Testis (tissue), 3 donors: Measurements from ENCODE around the gene RCHY1. TPM values are rescaled to one million over a fixed set of nuclear protein-coding genes. Genes with fewer than 3 reads are reported as not detected.
"Not testable (repeated sequence)": the region's sequence is repeated elsewhere in the genome, so short reads cannot be mapped to it uniquely, and the experiment has no call there.

Experiments used
- DNase-seq: peaks from one replicate; pipeline ENCODE4 v3.0.0-alpha.2; 2019
- H3K27ac ChIP-seq, 2 donors: fragments of 200-600 bp; sonication (generic); one replicate each; pipeline ENCODE4 v1.5.1; 2019
- H3K27me3 ChIP-seq: fragments of 200-600 bp; sonication (generic); one replicate; pipeline ENCODE4 v1.5.1; 2019
- H3K36me3 ChIP-seq: fragments of 200-600 bp; sonication (generic); one replicate; pipeline ENCODE4 v1.5.1; 2017; ENCODE audit warnings: low read depth; ENCODE audit errors: missing control alignments
- H3K4me1 ChIP-seq: fragments of 200-600 bp; sonication (generic); one replicate; pipeline ENCODE4 v1.5.1; 2019
- H3K4me3 ChIP-seq, 2 donors: fragments of 200-600 bp; sonication (generic); one replicate each; pipeline ENCODE4 v1.5.1; 2017 to 2019
- H3K9me3 ChIP-seq: fragments of 200-600 bp; sonication (generic); one replicate; pipeline ENCODE4 v1.5.1; 2017
- CTCF ChIP-seq, 3 experiments: fragments of 450-650 bp in 2 of 3; fragments of 200-600 bp in 1 of 3; sonication (generic) in 1 of 3; IDR thresholded peaks; one replicate each; pipeline ENCODE4 v1.5.1; 2016 to 2019; ENCODE audit warnings: antibody characterized with exemption in 3 of 3, mild to moderate bottlenecking in 2 of 3, moderate library complexity in 1 of 3
- POLR2A ChIP-seq: fragments of 450-650 bp; IDR thresholded peaks from one replicate; pipeline ENCODE4 v1.6.1; 2017; ENCODE audit warnings: antibody characterized with exemption, mild to moderate bottlenecking, moderate library complexity
- WGBS, 2 donors: methylation state at CpG; one replicate each; pipeline ENCODE4 v1.1.5; 2018; 5-methylcytosine and 5-hydroxymethylcytosine counted together
- intact Hi-C: fragments of 100-400 bp; cut with DNase I; formaldehyde crosslinking; loops from one replicate; pipeline ENCODE4 v1.15.1; 2023; ENCODE audit warnings: low total_unique reads
- polyA plus RNA-seq: library from polyadenylated mRNA; stranded (reverse); fragments of 350-450 nt; fragmentation: Illumina TruSeq; extraction: RNeasy Lipid Tissue Mini Kit (QIAGEN cat#74804); gene quantifications from one replicate; pipeline ENCODE4 v1.2.3, GENCODE V29; 2014; ENCODE audit warnings: low read depth, low replicate concordance; ENCODE audit not compliant: insufficient read depth
- total RNA-seq, 2 donors: library from RNA; depleted of rRNA; stranded (reverse); fragments of >200 nt; gene quantifications; one replicate each; pipeline ENCODE4 v1.2.3, GENCODE V29; 2016

Gene RCHY1
- total and polyA plus RNA-seq, 3 donors from 2014 or later = 35.5 to 49.5 (median 44.5) TPM

- 100% methylated on average over 1 of the region's 1 CpG for WGBS, 2 donors
- H3K4me1 ChIP-seq = no peaks in the 10 kb centered on the region
- H3K27me3 ChIP-seq = no peaks in the 10 kb centered on the region
- H3K27ac ChIP-seq = no peak overlapping the region
- no peaks in the 10 kb centered on the region for H3K9me3 ChIP-seq
- H3K4me3 ChIP-seq = no peak overlapping the region
- H3K36me3 ChIP-seq = no peaks in the 10 kb centered on the region
- intact Hi-C loops = no loop called here
- TF ChIP-seq CTCF (IDR thresholded peaks at IDR 0.05) (no peak), POLR2A (no peak)
- DNase-seq = no peak
These were observed 11.7 kb upstream of the RCHY1 start for GRCh38 chr4:75525910-75526309.

DNA sequence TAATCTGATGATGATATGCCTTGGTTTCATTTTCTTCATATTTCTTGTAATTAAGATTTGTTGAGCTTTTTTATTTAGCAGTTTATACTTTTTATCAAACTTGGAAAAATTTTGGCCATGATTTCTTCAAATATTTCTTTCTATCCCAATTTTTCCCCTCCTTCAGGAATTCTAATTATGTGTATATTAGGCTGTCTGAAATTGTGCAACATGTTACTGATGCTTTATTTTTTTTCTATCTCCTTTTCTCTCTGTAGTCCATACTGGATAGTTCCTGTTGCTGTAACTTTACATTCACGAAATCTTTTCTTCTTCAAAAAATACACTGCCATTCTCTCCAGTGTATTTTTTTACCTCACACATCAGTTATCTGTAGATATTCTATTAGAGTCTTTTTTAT is 10.9 kb upstream of the RCHY1 start:
- H3K36me3 ChIP-seq = no peaks in the 10 kb centered on the region
- WGBS, 2 donors = 90 to 97% methylated on average over 1 of the region's 1 CpG
- H3K4me1 ChIP-seq = no peaks in the 10 kb centered on the region
- TF ChIP-seq CTCF (IDR thresholded peaks at IDR 0.05) (no peak), POLR2A (no peak)
- no peak overlapping the region for H3K27ac ChIP-seq
- no peaks in the 10 kb centered on the region for H3K27me3 ChIP-seq
- no peak overlapping the region for H3K4me3 ChIP-seq
- H3K9me3 ChIP-seq = no peaks in the 10 kb centered on the region
- intact Hi-C loops = no loop called here
- DNase-seq = no peak

- H3K27ac ChIP-seq, H3K4me3 ChIP-seq, H3K27me3 ChIP-seq, DNase-seq, H3K4me1 ChIP-seq, H3K36me3 ChIP-seq, H3K9me3 ChIP-seq, intact Hi-C loops: not testable (repeated sequence)
- 98% methylated on average over 4 to 5 of the region's 7 CpGs for WGBS, 2 donors
These were observed 5.2 kb upstream of the RCHY1 start for GRCh38 chr4:75519452-75519851.

DNA sequence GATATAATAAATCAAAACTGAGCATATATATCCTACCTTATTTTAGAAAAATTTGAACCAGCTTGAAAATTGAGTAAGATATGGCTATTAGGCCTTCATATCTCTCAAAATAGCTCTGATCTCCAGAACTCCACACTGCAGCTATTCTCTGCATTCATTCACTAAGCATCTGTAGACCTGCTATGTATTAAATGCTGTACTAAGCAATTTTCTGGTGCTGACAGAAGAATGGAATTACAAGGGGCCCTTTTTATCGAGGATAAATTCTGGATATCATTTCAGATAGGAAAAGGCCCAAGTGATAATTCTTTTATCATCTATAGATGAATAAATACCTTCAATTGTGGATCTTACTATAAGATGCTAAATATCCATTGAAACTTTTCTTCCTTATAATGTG is 1.9 kb upstream of the RCHY1 start:
- DNase-seq = no peak
- no peaks in the 10 kb centered on the region for H3K9me3 ChIP-seq
- TF ChIP-seq CTCF (IDR thresholded peaks at IDR 0.05) = no peak
- no peak for TF ChIP-seq POLR2A
- WGBS, 2 donors = 84 to 85% methylated on average over 1 of the region's 1 CpG
- no peak overlapping the region for H3K4me3 ChIP-seq
- H3K27me3 ChIP-seq = no peaks in the 10 kb centered on the region
- H3K4me1 ChIP-seq = peaks cover 10% of the 10 kb centered on the region
- intact Hi-C loops = no loop called here
- no peaks in the 10 kb centered on the region for H3K36me3 ChIP-seq
- no peak overlapping the region for H3K27ac ChIP-seq

DNA sequence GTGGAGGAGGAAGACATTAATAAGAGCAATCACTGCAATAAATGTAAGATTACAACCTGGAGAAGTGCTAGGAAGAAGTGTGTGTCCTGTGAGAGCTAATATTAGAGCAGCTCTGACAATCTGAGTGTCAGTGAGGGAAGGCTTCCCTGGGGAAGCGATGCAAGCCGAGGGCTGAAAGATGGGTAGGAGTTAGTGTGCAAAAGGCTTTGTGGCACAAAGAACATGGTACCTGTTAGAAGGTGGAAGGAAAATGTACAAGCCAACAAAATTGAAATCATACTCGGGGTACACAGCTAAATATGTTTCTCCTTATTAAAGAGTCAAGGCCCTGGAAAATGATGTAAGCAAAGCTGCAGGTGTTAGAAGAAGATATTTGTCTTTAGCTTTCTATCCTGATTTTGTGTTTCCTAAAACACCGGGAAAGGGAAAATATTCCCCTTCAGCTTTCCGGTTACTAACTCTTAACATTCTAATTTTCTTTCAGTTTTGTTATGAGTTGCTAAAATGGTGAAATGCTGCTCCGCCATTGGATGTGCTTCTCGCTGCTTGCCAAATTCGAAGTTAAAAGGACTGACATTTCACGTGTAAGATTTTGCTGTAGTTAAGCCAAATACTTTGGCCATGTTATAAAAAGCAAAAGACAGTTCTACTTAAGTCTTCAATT is 878 bp upstream of the RCHY1 start:
- peaks cover 10% of the 10 kb centered on the region for H3K4me1 ChIP-seq
- peak overlapping the region; percentile 79 to 86 for H3K4me3 ChIP-seq
- H3K27ac ChIP-seq = peak overlapping the region; percentile 94 to 96
- intact Hi-C loops = loop anchor here (5.0 kb wide), 1 partner anchor 583 kb away; the partner anchor contains the start of gene PARM1
- no peaks in the 10 kb centered on the region for H3K36me3 ChIP-seq
- WGBS, 2 donors = 32 to 45% methylated on average over 9 of the region's 9 CpGs
- TF ChIP-seq POLR2A (no peak), CTCF (IDR thresholded peaks at IDR 0.05) (no peak)
- no peaks in the 10 kb centered on the region for H3K27me3 ChIP-seq
- no peak for DNase-seq
- no peaks in the 10 kb centered on the region for H3K9me3 ChIP-seq
